GM12872 (cell line): Measurements from ENCODE around the gene CLRN3.

Experiments used
- CTCF ChIP-seq: IDR thresholded peaks from 3 replicates; pipeline ENCODE4 v1.5.1; 2011; ENCODE audit warnings: low read depth, mild to moderate bottlenecking, low read length, moderate library complexity; ENCODE audit not compliant: insufficient read depth

CLRN3 gene

GRCh38 chr10:127871631-127872010 is 21.1 kb downstream of the CLRN3 start:
- TF ChIP-seq CTCF = no peak

DNA sequence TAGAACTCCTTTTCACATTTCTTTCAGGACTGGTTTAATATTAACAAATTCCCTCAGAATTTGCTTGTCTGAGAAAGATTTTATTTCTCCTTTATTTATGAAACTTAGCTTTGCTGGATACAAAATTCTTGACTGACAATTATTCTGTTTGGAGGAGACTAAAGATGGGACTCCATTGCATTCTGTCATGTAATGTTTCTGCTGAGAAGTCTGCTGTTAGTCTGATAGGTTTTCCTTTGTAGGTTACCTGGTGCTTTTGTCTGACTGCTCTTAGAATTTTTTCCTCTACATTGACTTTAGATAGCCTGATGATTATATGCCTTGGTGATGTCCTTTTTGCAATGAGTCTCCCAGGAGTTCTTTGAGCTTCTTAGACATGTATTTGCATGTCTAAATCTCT is 23.4 kb downstream of the CLRN3 start:
- TF ChIP-seq CTCF = no peak

DNA sequence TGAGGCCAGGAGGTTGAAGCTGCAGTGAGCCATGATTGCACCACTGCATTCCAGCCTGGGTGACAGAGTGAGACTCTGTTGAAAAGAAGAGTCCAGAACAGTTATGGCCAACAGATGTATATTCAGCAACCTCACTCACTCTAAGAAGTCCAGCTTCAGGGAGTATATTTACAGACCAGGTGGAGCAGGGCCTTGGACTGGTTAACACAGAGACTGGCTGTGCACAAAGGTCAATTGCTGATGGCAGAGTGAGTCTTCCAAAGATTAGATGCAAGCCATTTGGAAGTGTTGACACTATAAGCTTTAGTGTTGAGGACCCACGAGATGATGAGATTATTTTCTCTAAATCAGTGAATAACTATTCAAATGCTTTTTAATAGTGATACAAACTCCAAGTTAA is 24.9 kb downstream of the CLRN3 start:
- no peak for TF ChIP-seq CTCF

DNA sequence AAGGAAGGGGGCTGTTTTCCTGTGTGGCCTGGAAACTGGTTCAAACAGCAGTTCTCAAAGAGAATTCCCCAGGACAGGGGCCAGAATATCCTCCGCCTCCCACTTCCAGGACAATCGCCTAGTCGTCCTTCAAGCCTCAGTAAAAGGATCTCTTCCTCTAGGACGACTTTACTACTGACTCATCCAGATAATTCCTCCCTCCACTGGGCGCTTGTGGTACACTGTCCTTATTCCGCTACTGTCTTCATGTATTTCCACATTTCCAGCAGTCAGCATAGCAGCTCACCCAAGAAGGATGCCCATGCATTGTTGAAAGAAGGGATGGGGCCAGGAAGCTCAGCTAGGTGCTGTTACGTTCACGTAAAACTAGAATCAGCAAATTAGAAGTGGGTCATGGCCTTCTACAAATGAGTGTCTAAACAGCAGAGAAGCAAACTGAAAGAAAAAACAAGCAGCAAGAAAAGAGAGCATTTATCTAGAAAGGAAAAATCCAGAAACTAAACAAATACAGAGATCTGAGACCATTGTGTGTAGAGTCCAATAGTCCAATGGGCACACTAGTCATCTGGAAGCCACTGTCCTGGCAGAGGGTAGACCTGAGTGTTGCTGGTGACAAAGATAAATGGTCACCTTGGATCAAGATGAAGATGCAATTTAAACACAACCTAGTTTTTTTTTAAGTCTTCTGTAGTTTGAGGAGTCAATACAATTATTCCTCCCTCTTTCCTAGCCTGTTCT is 26.3 kb downstream of the CLRN3 start:
- no peak for TF ChIP-seq CTCF

GRCh38 chr10:127863231-127863825 is 29.4 kb downstream of the CLRN3 start:
- TF ChIP-seq CTCF = no peak

- no peak for TF ChIP-seq CTCF
Observed at GRCh38 chr10:127860592-127860991, 32.1 kb downstream of the CLRN3 start.

GRCh38 chr10:127855976-127856375 is 36.8 kb downstream of the CLRN3 start:
- TF ChIP-seq CTCF = no peak
